EL (cell line): ENCODE measurements around the gene DLG4.

ENCODE experiments used
- DNase-seq: peaks from one replicate; pipeline ENCODE4 v3.0.0-alpha.2; 2016

The DLG4 gene

GRCh38 chr17:7226721-7227710, 7.4 kb upstream of the DLG4 start:
- no peak for DNase-seq

- DNase-seq: no peak
Measured at GRCh38 chr17:7225711-7226331, 6.2 kb upstream of the DLG4 start.

GRCh38 chr17:7224661-7225111, 5.0 kb upstream of the DLG4 start:
- no peak for DNase-seq

GRCh38 chr17:7224110-7224509, 4.5 kb upstream of the DLG4 start:
- DNase-seq: no peak

GRCh38 chr17:7223375-7223774, 3.7 kb upstream of the DLG4 start:
- DNase-seq: no peak

GRCh38 chr17:7222972-7223292, 3.3 kb upstream of the DLG4 start:
- DNase-seq: no peak

GRCh38 chr17:7222093-7222971, 2.7 kb upstream of the DLG4 start:
- DNase-seq: no peak

GRCh38 chr17:7221278-7222092, 1.8 kb upstream of the DLG4 start:
- no peak for DNase-seq

GRCh38 chr17:7220593-7221277, 1.1 kb upstream of the DLG4 start:
- DNase-seq: peak; percentile 68

GRCh38 chr17:7219229-7219811, 316 bp downstream of the DLG4 start:
- DNase-seq: peak; percentile 38

GRCh38 chr17:7218758-7219157, 878 bp downstream of the DLG4 start:
- DNase-seq: no peak

GRCh38 chr17:7218166-7218565, 1.5 kb downstream of the DLG4 start:
- no peak for DNase-seq

- peak; percentile 73 for DNase-seq
Measured at GRCh38 chr17:7217113-7217987, 2.3 kb downstream of the DLG4 start.

GRCh38 chr17:7216242-7217112, 3.2 kb downstream of the DLG4 start:
- DNase-seq: no peak

GRCh38 chr17:7215652-7216180, 3.9 kb downstream of the DLG4 start:
- DNase-seq: no peak

GRCh38 chr17:7215136-7215638, 4.4 kb downstream of the DLG4 start:
- DNase-seq: no peak

GRCh38 chr17:7214300-7215135, 5.1 kb downstream of the DLG4 start:
- peak; percentile 98 for DNase-seq

- peak; percentile 67 for DNase-seq
Measured at GRCh38 chr17:7213895-7214299, 5.7 kb downstream of the DLG4 start.
